IMR-90 (cell line): ENCODE data around the gene NT5C1B. TPM values are rescaled to one million over a fixed set of nuclear protein-coding genes. Genes with fewer than 3 reads are reported as not detected.

Source experiments
- ATAC-seq: fragments of 200-7000 bp; cut with Tn5 transposase; 2 replicates; pipeline ENCODE4 v1.9.1; 2020; ENCODE audit warnings: low read depth, mild to moderate bottlenecking, moderate library complexity
- BruUV-seq: library from RNA; stranded (reverse); fragments of 400-500 nt; replicated peaks from 2 replicates; lab custom pipeline; 2021; lab: Mats Ljungman, UMichigan
- CTCF ChIA-PET: fragments of 300-600 bp; formaldehyde crosslinking; extraction: SDS; loops from one replicate; lab custom pipeline; 2021; ENCODE audit warnings: antibody characterized with exemption; lab: Yijun Ruan, JAX
- POLR2A ChIA-PET: fragments of 300-600 bp; sonication (Branson Sonifier 250); formaldehyde crosslinking; loops from one replicate; lab custom pipeline; 2022; ENCODE audit warnings: antibody characterized with exemption; ENCODE audit not compliant: unreplicated experiment; lab: Charles Lee
- DNase-seq: peaks from one replicate; pipeline ENCODE4 v3.0.0; 2013
- H2AFZ ChIP-seq: replicated peaks from 2 replicates; pipeline ENCODE3; 2013; ENCODE audit warnings: low read length, mild to moderate bottlenecking; ENCODE audit not compliant: poor library complexity
- H2AK5ac ChIP-seq: 2 replicates; pipeline ENCODE4 v1.6.1; 2013; ENCODE audit warnings: low read depth, low read length, inconsistent platforms
- H2AK9ac ChIP-seq: replicated peaks from 2 replicates; pipeline ENCODE3; 2013; ENCODE audit warnings: mild to moderate bottlenecking, low read depth, low read length, moderate library complexity; ENCODE audit not compliant: poor library complexity
- H2BK120ac ChIP-seq: 2 replicates; pipeline ENCODE4 v1.6.1; 2013; ENCODE audit warnings: low read depth, low read length, inconsistent platforms
- H2BK15ac ChIP-seq: 3 replicates; pipeline ENCODE4 v1.6.1; 2013; ENCODE audit warnings: low read depth, low read length, inconsistent platforms
- H2BK20ac ChIP-seq: 2 replicates; pipeline ENCODE4 v1.6.1; 2013; ENCODE audit warnings: low read depth, mild to moderate bottlenecking, inconsistent platforms, low read length, moderate library complexity
- H2BK5ac ChIP-seq: 2 replicates; pipeline ENCODE4 v1.6.1; 2013; ENCODE audit warnings: mild to moderate bottlenecking, low read depth, low read length, inconsistent platforms; ENCODE audit not compliant: poor library complexity, severe bottlenecking
- H3K14ac ChIP-seq: replicated peaks from 2 replicates; pipeline ENCODE4 v1.6.1; 2013; ENCODE audit warnings: low read depth, low read length, inconsistent platforms
- H3K18ac ChIP-seq: 2 replicates; pipeline ENCODE4 v1.6.1; 2013; ENCODE audit warnings: low read depth, low read length, control low read depth
- H3K23ac ChIP-seq: 2 replicates; pipeline ENCODE4 v1.6.1; 2013; ENCODE audit warnings: low read depth, low read length, inconsistent platforms
- H3K27ac ChIP-seq: 2 replicates; pipeline ENCODE4 v1.5.1; 2013; ENCODE audit warnings: mild to moderate bottlenecking, control low read depth, low read length; ENCODE audit not compliant: insufficient read depth
- H3K27me3 ChIP-seq: 2 replicates; pipeline ENCODE4 v1.6.1; 2013; ENCODE audit warnings: low read length; ENCODE audit not compliant: control insufficient read depth, insufficient read depth
- H3K36me3 ChIP-seq: 2 replicates; pipeline ENCODE4 v1.6.1; 2013; ENCODE audit warnings: low read length, mixed read lengths; ENCODE audit not compliant: control insufficient read depth, insufficient read depth
- H3K4ac ChIP-seq: 2 replicates; pipeline ENCODE4 v1.6.1; 2013; ENCODE audit warnings: low read depth, low read length, inconsistent platforms
- H3K4me1 ChIP-seq: 2 replicates; pipeline ENCODE4 v1.6.1; 2013; ENCODE audit warnings: low read length, mixed read lengths; ENCODE audit not compliant: control insufficient read depth, insufficient read depth
- H3K4me2 ChIP-seq: 2 replicates; pipeline ENCODE4 v1.6.1; 2013; ENCODE audit warnings: low read depth, mild to moderate bottlenecking, control low read depth, low read length, moderate library complexity
- H3K4me3 ChIP-seq: 2 replicates; pipeline ENCODE4 v1.5.1; 2013; ENCODE audit warnings: low read depth, mild to moderate bottlenecking, control low read depth, low read length, moderate library complexity; ENCODE audit not compliant: insufficient read depth
- H3K56ac ChIP-seq: 2 replicates; pipeline ENCODE4 v1.6.1; 2013; ENCODE audit warnings: low read length, inconsistent platforms; ENCODE audit not compliant: insufficient read depth; ENCODE audit errors: extremely low read depth
- H3K79me1 ChIP-seq, 2 experiments: 2 replicates each; pipeline ENCODE4 v1.6.1; 2013; ENCODE audit warnings: low read length in 2 of 2, inconsistent platforms in 1 of 2, low read depth in 1 of 2
- H3K9ac ChIP-seq: 2 replicates; pipeline ENCODE4 v1.6.1; 2013; ENCODE audit warnings: low read depth, low read length, control low read depth
- H3K9me1 ChIP-seq: 2 replicates; pipeline ENCODE4 v1.6.1; 2013; ENCODE audit warnings: low read length, inconsistent platforms; ENCODE audit not compliant: insufficient read depth
- H3K9me3 ChIP-seq: 2 replicates; pipeline ENCODE4 v1.6.1; 2013; ENCODE audit warnings: low read length; ENCODE audit not compliant: control insufficient read depth, insufficient read depth
- H4K20me1 ChIP-seq: 2 replicates; pipeline ENCODE4 v1.6.1; 2013; ENCODE audit warnings: low read length, inconsistent platforms; ENCODE audit not compliant: insufficient read depth
- H4K5ac ChIP-seq: 2 replicates; pipeline ENCODE4 v1.6.1; 2013; ENCODE audit warnings: mild to moderate bottlenecking, low read depth, low read length, control low read depth
- H4K8ac ChIP-seq, 2 experiments: 2 replicates each; pipeline ENCODE4 v1.6.1; 2013; ENCODE audit warnings: low read depth in 2 of 2, low read length in 2 of 2, control low read depth in 1 of 2, inconsistent platforms in 1 of 2
- H4K91ac ChIP-seq: 2 replicates; pipeline ENCODE4 v1.6.1; 2013; ENCODE audit warnings: low read depth, low read length, inconsistent platforms; ENCODE audit not compliant: insufficient read depth
- BHLHE40 ChIP-seq: fragments of 150-350 bp; IDR thresholded peaks from 2 replicates; pipeline ENCODE4 v1.6.1; 2016; ENCODE audit warnings: mild to moderate bottlenecking, low read depth, low read length
- CEBPB ChIP-seq: IDR thresholded peaks from 2 replicates; pipeline ENCODE4 v1.6.1; 2012; ENCODE audit warnings: low read depth, low read length, improper control_type of control experiment
- FOS ChIP-seq: fragments of 150-350 bp; IDR thresholded peaks from 2 replicates; pipeline ENCODE4 v1.6.1; 2016; ENCODE audit warnings: low read depth, low read length
- MAFK ChIP-seq: IDR thresholded peaks from 2 replicates; pipeline ENCODE4 v1.6.1; 2012; ENCODE audit warnings: low read depth, low read length, improper control_type of control experiment
- MAZ ChIP-seq: IDR thresholded peaks from 2 replicates; pipeline ENCODE4 v1.6.1; 2012; ENCODE audit warnings: low read depth, mild to moderate bottlenecking, low read length, improper control_type of control experiment, moderate library complexity, borderline replicate concordance
- MXI1 ChIP-seq: IDR thresholded peaks from 2 replicates; pipeline ENCODE4 v1.6.1; 2012; ENCODE audit warnings: low read depth, mild to moderate bottlenecking, low read length, moderate library complexity, borderline replicate concordance
- NFE2L2 ChIP-seq: fragments of 150-350 bp; IDR thresholded peaks from 2 replicates; pipeline ENCODE4 v1.6.1; 2016; ENCODE audit warnings: low read depth, mild to moderate bottlenecking, low read length
- POLR2A ChIP-seq: IDR thresholded peaks from 2 replicates; pipeline ENCODE4 v1.6.1; 2012; ENCODE audit warnings: mild to moderate bottlenecking, low read depth, low read length
- RAD21 ChIP-seq: IDR thresholded peaks from 2 replicates; pipeline ENCODE4 v1.6.1; 2012; ENCODE audit warnings: low read length, improper control_type of control experiment
- RFX5 ChIP-seq: IDR thresholded peaks from 2 replicates; pipeline ENCODE4 v1.8.0; 2012; ENCODE audit warnings: low read depth, mild to moderate bottlenecking, low read length, moderate library complexity
- SMC3 ChIP-seq: fragments of 150-350 bp; IDR thresholded peaks from 2 replicates; pipeline ENCODE4 v1.6.1; 2016; ENCODE audit warnings: low read depth, mild to moderate bottlenecking, antibody characterized with exemption, low read length, moderate library complexity
- WGBS, 2 experiments: methylation state at CpG; one replicate each; pipeline versions ENCODE4 v1.1.5 to v1.1.7; 2013; ENCODE audit warnings: missing lambda C conversion rate in 2 of 2; ENCODE audit not compliant: insufficient read length in 1 of 2; ENCODE audit errors: extremely low coverage in 2 of 2; 5-methylcytosine and 5-hydroxymethylcytosine counted together
- dilution Hi-C: fragments of 300-500 bp; cut with HindIII; formaldehyde crosslinking; loops from one replicate; pipeline ENCODE4 v1.14.3; 2018; ENCODE audit warnings: low sequenced_read_pairs; ENCODE audit not compliant: unreplicated experiment
- in situ Hi-C: fragments of 300-500 bp; cut with MboI; formaldehyde crosslinking; loops from 3 replicates; pipeline ENCODE4 v1.14.3; 2019; ENCODE audit warnings: low sequenced_read_pairs, inconsistent platforms, mixed read lengths
- intact Hi-C: fragments of 100-400 bp; cut with micrococcal nuclease; formaldehyde crosslinking; loops from 2 replicates; pipeline ENCODE4 v1.10.0; 2022
- polyA plus RNA-seq, 3 experiments: library from polyadenylated mRNA; depleted of rRNA; stranded (reverse); fragments of >200 nt; gene quantifications; 2 replicates each; pipeline ENCODE4 v1.2.3, GENCODE V29; 2012; ENCODE audit warnings: low replicate concordance in 1 of 3
- total RNA-seq: library from RNA; depleted of rRNA; stranded (reverse); fragments of >200 nt; gene quantifications from 2 replicates; pipeline ENCODE4 v1.2.3, GENCODE V29; 2012
- TF ChIP-seq, protein P1 (sequence below): fragments of 150-350 bp; IDR thresholded peaks from 2 replicates; pipeline ENCODE4 v1.6.1; 2016; ENCODE audit warnings: low read depth, mild to moderate bottlenecking, low read length, moderate library complexity, borderline replicate concordance
- TF ChIP-seq, protein P2 (sequence below): fragments of 150-350 bp; IDR thresholded peaks from 2 replicates; pipeline ENCODE4 v1.6.1; 2017; ENCODE audit warnings: mild to moderate bottlenecking, antibody characterized with exemption, low read length, low read depth

Gene NT5C1B
- total and polyA plus RNA-seq, 2 of the 4 experiments (the other 2 are of a cell fraction) = not detected

DNA sequence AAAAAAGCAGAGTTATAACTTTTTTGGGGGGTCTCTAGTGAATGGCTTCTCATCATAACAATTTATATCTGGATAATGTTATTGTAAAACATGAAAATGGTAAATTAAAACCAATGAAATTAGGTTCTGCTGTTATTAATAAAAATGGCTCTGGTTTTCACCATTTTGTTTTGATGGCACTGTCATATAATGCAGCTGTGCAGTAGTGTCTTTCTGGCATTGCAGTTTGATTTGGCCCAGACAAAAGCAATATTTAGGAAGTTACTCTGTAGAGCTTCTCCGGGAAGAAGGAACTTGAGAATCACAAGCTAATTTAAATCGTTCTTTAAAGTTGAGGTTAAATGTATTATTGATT lies 15.1 kb upstream of the NT5C1B start:
- peaks cover 2% of the 10 kb centered on the region; the same call in 1 of the 2 replicates for H3K4me1 ChIP-seq
- CTCF ChIA-PET = no interaction called here
- no peak overlapping the region for H3K56ac ChIP-seq
- no peak overlapping the region for H2AFZ ChIP-seq
- H2BK20ac ChIP-seq = no peak overlapping the region
- no CpG with 5 or more reads among the region's 2 CpGs for whole genome bisulfite sequencing, 2 experiments
- H3K27me3 ChIP-seq = peaks cover 8% of the 10 kb centered on the region
- no peaks in the 10 kb centered on the region for H3K9me1 ChIP-seq
- H2BK15ac ChIP-seq = no peak overlapping the region
- H2BK5ac ChIP-seq = no peak overlapping the region
- no peak overlapping the region for H3K9ac ChIP-seq
- POLR2A ChIA-PET = no interaction called here
- H4K8ac ChIP-seq = no peak overlapping the region
- in situ Hi-C loops (no loop called here), dilution Hi-C loops (no loop called here), intact Hi-C loops (loop anchor here (5.0 kb wide), 1 partner anchor 1322 kb away; no protein-coding TSS in a partner anchor)
- H2BK120ac ChIP-seq = no peak overlapping the region
- H4K20me1 ChIP-seq = no peaks in the 10 kb centered on the region
- H3K18ac ChIP-seq = no peak overlapping the region
- H3K4ac ChIP-seq = no peak overlapping the region
- no peak overlapping the region for H3K4me2 ChIP-seq
- ATAC-seq (no peak), DNase-seq (no peak)
- H3K14ac ChIP-seq = no peak overlapping the region
- TF ChIP-seq NFE2L2 = no peak
- no peak for TF ChIP-seq MXI1
- TF ChIP-seq RAD21 = no peak
- no peak for TF ChIP-seq MAZ
- no peak for TF ChIP-seq MAFK
- no peak for TF ChIP-seq RFX5
- no peak for TF ChIP-seq POLR2A
- TF ChIP-seq FOS = no peak
- TF ChIP-seq, protein P1, sequence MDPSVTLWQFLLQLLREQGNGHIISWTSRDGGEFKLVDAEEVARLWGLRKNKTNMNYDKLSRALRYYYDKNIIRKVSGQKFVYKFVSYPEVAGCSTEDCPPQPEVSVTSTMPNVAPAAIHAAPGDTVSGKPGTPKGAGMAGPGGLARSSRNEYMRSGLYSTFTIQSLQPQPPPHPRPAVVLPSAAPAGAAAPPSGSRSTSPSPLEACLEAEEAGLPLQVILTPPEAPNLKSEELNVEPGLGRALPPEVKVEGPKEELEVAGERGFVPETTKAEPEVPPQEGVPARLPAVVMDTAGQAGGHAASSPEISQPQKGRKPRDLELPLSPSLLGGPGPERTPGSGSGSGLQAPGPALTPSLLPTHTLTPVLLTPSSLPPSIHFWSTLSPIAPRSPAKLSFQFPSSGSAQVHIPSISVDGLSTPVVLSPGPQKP = no peak
- no peak for TF ChIP-seq SMC3
- TF ChIP-seq BHLHE40 = no peak
- no peak for TF ChIP-seq CEBPB
- TF ChIP-seq, protein P2, sequence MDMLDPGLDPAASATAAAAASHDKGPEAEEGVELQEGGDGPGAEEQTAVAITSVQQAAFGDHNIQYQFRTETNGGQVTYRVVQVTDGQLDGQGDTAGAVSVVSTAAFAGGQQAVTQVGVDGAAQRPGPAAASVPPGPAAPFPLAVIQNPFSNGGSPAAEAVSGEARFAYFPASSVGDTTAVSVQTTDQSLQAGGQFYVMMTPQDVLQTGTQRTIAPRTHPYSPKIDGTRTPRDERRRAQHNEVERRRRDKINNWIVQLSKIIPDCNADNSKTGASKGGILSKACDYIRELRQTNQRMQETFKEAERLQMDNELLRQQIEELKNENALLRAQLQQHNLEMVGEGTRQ = no peak
- no peak overlapping the region for H2AK9ac ChIP-seq
- no peak overlapping the region for H2AK5ac ChIP-seq
- H3K9me3 ChIP-seq = no peaks in the 10 kb centered on the region
- no peak overlapping the region for H4K5ac ChIP-seq
- H3K79me1 ChIP-seq = no peaks in the 10 kb centered on the region
- no peak overlapping the region for H3K27ac ChIP-seq
- H3K4me3 ChIP-seq = no peak overlapping the region
- H3K23ac ChIP-seq = no peak overlapping the region
- BruUV-seq = no TSS peak
- H3K36me3 ChIP-seq = no peaks in the 10 kb centered on the region
- H4K91ac ChIP-seq = no peak overlapping the region
